Small intestine (tissue), 7 donors: ENCODE data around the gene ART1. TPM values are rescaled to one million over a fixed set of nuclear protein-coding genes. Genes with fewer than 3 reads are reported as not detected.

Experiments
- DNase-seq, 2 donors: peaks; one replicate each; pipeline versions ENCODE4 v3.0.0 to v3.0.0-alpha.2; 2013
- FAIRE-seq: peaks from 2 replicates; lab custom pipeline; 2012; peaks lifted over from hg19 to GRCh38; lab: Jason Lieb, UNC
- H3K27ac ChIP-seq, 3 donors: one replicate each; pipeline ENCODE4 v1.5.1; 2013; ENCODE audit warnings: low read length in 2 of 3, mild to moderate bottlenecking in 2 of 3, control low read depth in 1 of 3, inconsistent platforms in 1 of 3, low read depth in 1 of 3, moderate library complexity in 1 of 3
- H3K27me3 ChIP-seq, 3 donors: one replicate each; pipeline ENCODE4 v1.6.1; 2013; ENCODE audit warnings: low read length in 3 of 3, inconsistent platforms in 1 of 3; ENCODE audit not compliant: control insufficient read depth in 3 of 3, insufficient read depth in 3 of 3
- H3K36me3 ChIP-seq, 3 donors: one replicate each; pipeline ENCODE4 v1.6.1; 2013; ENCODE audit warnings: low read length in 3 of 3, inconsistent platforms in 1 of 3, low read depth in 1 of 3, mild to moderate bottlenecking in 1 of 3, moderate library complexity in 1 of 3; ENCODE audit not compliant: control insufficient read depth in 3 of 3, insufficient read depth in 2 of 3
- H3K4me1 ChIP-seq, 3 donors: one replicate each; pipeline ENCODE4 v1.6.1; 2013; ENCODE audit warnings: low read length in 2 of 3, inconsistent platforms in 1 of 3, low read depth in 1 of 3, mild to moderate bottlenecking in 1 of 3, moderate library complexity in 1 of 3; ENCODE audit not compliant: control insufficient read depth in 3 of 3, insufficient read depth in 2 of 3
- H3K4me3 ChIP-seq, 3 donors: one replicate each; pipeline ENCODE4 v1.5.1; 2013; ENCODE audit warnings: low read length in 3 of 3, control low read depth in 1 of 3, inconsistent platforms in 1 of 3, low read depth in 1 of 3, mild to moderate bottlenecking in 1 of 3, moderate library complexity in 1 of 3
- H3K9me3 ChIP-seq, 2 donors: one replicate each; pipeline ENCODE4 v1.6.1; 2013; ENCODE audit warnings: low read depth in 1 of 2, low read length in 1 of 2; ENCODE audit not compliant: control insufficient read depth in 2 of 2, insufficient read depth in 1 of 2
- WGBS, 3 donors: extraction: QIAGEN DNeasy Blood & Tissue Kit; methylation state at CpG; one replicate each; pipeline ENCODE4 v1.1.7; 2013; 5-methylcytosine and 5-hydroxymethylcytosine counted together
- polyA plus RNA-seq, 4 donors: library from polyadenylated mRNA; stranded (reverse) in 3 of 4; unstranded in 1 of 4; fragments of 200-250 nt in 3 of 4; fragments of 120-200 nt in 1 of 4; gene quantifications; one replicate each; pipeline versions ENCODE4 v1.2.1 to v1.2.3, GENCODE V29; 2013
- donor health status: healthy with polysubstance abuse.
- donor health status: control.
- donor health status: control.
- donor health status: Bipolar disorder and iron deficiency.
- donor health status: healthy.

The ART1 gene
- polyA plus RNA-seq, 4 donors, result 0.04 TPM; not detected in 3

DNA sequence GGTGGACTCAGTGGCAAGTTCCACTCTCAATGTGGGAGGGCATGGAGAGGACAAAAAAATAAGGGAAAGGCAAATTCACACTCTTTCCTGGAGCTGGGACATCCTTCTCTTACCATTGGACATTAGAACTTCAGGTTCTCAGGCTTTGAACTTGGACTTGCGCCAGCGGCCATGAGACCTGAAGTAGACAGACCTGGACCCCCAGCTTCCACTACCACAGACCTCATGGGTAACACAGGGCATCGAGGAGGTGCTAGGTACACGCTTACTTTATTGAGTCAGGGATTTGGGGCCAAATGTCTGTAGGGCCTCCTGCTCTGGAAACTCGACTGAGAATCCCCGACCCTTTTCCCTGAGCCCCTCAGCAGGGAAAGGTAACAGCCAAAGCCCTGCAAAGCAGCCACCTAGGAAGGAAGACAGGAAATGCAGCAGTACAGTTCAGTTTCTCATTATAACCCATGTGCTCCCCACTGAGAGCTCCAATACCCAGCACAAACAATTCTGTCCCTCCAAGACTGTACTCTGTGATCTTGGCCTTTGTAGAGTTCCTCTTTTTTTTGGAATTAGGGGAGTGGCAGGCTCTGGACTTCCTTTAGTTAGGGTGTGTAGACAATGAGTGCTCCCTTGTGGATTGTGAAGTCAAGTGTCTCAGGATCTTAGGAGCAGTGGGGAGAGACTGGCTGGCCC lies 20.6 kb downstream of the ART1 start:
- Histone ChIP-seq H3K4me3 (no peak overlapping the region), H3K27me3 (no peaks in the 10 kb centered on the region), H3K36me3 (peaks cover 16 to 58% (median 23%) of the 10 kb centered on the region in 3 donors), H3K9me3 (no peaks in the 10 kb centered on the region), H3K27ac (no peak overlapping the region), H3K4me1 (no peaks in the 10 kb centered on the region)
- 83 to 95% (median 94%) methylated on average over 6 of the region's 6 CpGs for WGBS, 3 donors
- DNase-seq, result no peak
- no peak for FAIRE-seq

DNA sequence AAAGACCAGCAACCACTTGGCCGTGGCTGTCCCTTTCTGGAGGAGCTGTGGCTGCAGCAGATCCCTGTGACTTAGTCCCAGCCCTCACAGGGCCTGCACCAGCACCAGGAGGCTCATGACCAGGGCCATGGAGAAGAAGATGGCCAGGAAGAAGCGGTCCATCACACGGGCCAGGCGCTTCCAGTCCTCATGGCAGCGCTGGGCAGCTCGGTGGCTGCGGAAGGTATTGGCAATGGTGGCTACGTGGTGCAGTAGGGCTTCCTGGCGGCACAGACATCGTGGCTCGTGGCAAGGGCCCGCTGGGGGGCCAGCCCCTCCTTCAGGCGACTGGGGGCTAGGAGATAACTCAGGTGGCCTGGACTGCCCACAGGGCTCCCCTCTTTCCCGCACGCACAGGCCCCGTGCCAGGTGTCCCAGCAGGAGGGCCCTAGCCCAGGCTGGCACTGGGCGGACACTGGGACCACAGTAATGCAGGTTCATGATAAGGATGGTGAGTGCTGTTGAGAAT lies 21.1 kb downstream of the ART1 start:
- DNase-seq (no peak), FAIRE-seq (no peak)
- Histone ChIP-seq H3K27ac (no peak overlapping the region), H3K36me3 (peaks cover 16 to 64% (median 24%) of the 10 kb centered on the region in 3 donors), H3K9me3 (no peaks in the 10 kb centered on the region), H3K27me3 (no peaks in the 10 kb centered on the region), H3K4me1 (no peaks in the 10 kb centered on the region), H3K4me3 (no peak overlapping the region)
- WGBS, 3 donors, result 95 to 97% (median 97%) methylated on average over 17 of the region's 17 CpGs

DNA sequence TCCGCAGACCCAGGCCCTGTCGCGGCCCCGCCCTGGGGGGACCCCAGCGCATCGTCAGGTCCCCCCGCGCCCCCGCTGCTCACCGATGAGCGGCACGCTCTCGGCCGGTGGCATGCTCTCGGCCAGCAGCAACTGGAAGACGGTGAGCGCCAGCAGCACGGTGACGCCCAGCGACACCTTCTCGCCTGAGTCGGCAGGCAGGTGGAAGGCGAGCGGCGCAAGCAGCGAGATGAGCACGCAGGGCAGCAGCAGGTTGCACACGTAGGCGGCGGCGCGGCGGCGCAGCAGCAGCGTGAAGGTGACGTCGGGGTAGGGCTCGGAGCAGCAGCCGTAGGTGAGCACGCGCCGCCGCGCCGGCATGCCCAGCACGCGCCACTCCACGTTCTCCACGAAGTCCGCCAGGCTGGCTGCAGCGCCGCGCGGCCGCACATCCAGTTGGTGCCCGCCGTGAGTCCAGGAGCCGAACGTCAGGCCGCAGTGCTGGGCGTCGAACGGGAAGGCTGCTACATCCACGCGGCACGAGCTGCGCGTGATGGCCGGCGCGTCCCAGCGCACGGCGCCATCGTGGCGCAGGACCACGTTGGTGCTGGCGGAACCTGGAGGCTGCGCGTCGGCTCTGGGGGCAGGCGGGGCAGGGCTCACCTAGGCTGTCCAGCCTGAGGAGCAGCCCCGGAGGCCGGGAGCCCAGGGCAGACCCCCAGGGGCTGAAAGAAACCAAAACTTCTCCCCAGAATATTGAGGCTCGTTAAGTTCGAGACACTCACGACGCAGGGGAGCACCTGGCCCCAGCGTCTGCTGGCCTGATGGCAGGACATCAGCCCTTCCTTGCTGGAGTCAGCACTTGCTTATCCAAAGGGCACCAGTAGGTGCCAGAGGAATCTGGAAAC lies 22.5 kb downstream of the ART1 start:
- no peak overlapping the region for H3K27ac ChIP-seq
- DNase-seq (no peak), FAIRE-seq (no peak)
- H3K4me1 ChIP-seq, result no peaks in the 10 kb centered on the region
- 97 to 98% (median 98%) methylated on average over 80 to 89 of the region's 89 CpGs for WGBS, 3 donors
- no peaks in the 10 kb centered on the region for H3K9me3 ChIP-seq
- no peaks in the 10 kb centered on the region for H3K27me3 ChIP-seq
- H3K36me3 ChIP-seq, result peaks cover 16 to 77% (median 26%) of the 10 kb centered on the region in 3 donors
- no peak overlapping the region for H3K4me3 ChIP-seq

DNA sequence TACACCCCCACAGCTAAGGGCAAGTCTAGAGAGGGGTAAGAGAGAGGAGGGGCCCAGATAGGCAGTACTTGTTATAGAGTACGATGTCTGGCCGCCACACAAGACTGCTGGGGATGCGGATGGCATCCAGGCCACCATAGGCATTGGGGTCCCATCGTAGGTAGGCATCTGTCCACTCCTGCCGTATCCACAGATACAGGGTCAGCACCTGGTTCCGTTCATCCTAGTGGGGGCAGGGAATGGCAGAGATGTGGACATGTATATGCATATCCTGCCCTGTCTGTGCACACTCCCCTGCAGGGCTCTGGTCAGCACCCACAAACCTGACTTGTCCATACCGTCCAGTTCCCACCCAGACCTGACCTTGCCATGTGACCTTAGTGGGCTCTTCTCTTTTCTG lies 24.2 kb downstream of the ART1 start:
- peaks cover 18 to 88% (median 35%) of the 10 kb centered on the region in 3 donors for H3K36me3 ChIP-seq
- no peaks in the 10 kb centered on the region for H3K4me1 ChIP-seq
- FAIRE-seq (no peak), DNase-seq (no peak)
- WGBS, 3 donors, result 94 to 97% (median 96%) methylated on average over 7 of the region's 7 CpGs
- no peak overlapping the region for H3K27ac ChIP-seq
- H3K9me3 ChIP-seq, result no peaks in the 10 kb centered on the region
- H3K4me3 ChIP-seq, result no peak overlapping the region
- no peaks in the 10 kb centered on the region for H3K27me3 ChIP-seq

DNA sequence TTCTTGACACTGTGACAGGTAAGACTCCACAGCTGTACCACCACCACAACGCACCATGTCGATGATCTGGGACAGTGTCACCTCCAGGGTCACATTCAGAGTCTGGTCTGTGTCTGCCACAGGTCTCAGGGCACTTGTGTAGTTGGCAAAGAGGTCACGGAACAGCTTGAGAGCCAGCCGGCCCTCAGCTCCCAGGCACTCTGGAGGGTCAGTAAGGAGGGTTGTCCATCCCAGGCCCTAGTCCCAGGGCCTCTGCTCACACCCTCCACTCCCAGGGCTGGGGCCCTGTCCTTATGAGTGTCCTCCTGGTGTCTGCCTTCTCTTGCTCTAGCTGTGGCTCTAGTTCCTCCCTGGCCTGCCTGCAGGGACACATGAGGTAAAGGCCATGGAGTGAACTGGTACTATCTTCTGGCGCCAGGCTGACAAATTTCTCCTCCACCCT lies 24.8 kb downstream of the ART1 start:
- Histone ChIP-seq H3K4me1 (no peaks in the 10 kb centered on the region), H3K27me3 (no peaks in the 10 kb centered on the region), H3K9me3 (no peaks in the 10 kb centered on the region), H3K27ac (no peak overlapping the region), H3K4me3 (no peak overlapping the region), H3K36me3 (peaks cover 20 to 82% (median 39%) of the 10 kb centered on the region in 3 donors)
- 95 to 100% (median 95%) methylated on average over 5 of the region's 5 CpGs for WGBS, 3 donors
- FAIRE-seq, result no peak
- no peak for DNase-seq

DNA sequence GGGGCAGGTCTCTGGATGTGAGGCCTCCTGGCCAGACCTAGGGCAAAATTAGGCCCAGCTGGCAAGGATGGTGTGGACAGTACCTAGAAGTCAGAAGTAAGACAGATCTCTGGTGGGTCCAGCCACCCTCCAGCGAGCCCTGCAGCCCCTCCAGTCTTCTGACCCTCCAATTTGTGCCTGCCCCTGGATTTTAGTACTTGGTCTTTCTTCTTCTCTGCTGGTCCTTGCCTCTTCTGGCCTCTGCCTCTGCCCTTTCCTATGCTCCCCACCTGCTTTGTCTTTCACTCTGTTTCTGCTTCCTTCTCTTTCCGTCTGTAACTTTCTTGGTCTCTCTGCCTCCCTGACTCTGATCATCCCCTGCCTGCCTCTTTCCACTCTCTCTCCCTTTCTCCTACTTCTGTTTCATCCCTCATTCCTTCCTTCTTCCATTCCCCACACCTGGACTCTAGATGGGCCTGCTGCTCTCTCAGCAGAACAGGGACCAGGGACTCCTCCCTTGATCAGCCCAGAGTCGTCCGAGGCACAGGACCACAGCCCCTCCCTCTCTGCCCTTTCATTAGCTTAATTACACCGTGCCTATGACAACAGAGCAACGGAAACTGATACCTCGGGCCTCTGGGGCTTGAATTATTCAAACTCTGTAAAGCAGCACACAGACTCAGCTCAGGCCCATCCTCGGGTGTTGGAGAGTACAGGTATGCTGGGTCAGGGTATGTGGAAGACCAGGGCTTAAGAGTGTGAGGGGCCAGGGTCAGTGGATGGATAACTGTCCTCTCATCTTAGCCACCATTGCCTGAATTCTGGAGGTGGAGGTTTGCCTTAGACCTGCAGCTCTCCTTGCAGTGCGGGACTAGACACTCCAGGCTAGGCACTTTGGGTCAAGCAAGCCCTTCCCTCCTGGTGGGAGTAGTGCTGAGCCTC lies 26.7 kb downstream of the ART1 start, which contains the start of gene CHRNA10:
Gene CHRNA10, minus strand, starts transcription at position 51 of the 921 bp plus-strand sequence. CDS start 72 bp downstream, outside the sequence.
- DNase-seq, result no peak
- Histone ChIP-seq H3K27me3 (no peaks in the 10 kb centered on the region), H3K36me3 (peaks cover 24 to 80% (median 40%) of the 10 kb centered on the region in 3 donors), H3K4me1 (no peaks in the 10 kb centered on the region), H3K4me3 (no peak within 1 kb of the TSS), H3K9me3 (no peaks in the 10 kb centered on the region), H3K27ac (no peak within 1 kb of the TSS)
- no peak for FAIRE-seq
- 72 to 81% (median 78%) methylated on average over 9 of the region's 9 CpGs for WGBS, 3 donors

DNA sequence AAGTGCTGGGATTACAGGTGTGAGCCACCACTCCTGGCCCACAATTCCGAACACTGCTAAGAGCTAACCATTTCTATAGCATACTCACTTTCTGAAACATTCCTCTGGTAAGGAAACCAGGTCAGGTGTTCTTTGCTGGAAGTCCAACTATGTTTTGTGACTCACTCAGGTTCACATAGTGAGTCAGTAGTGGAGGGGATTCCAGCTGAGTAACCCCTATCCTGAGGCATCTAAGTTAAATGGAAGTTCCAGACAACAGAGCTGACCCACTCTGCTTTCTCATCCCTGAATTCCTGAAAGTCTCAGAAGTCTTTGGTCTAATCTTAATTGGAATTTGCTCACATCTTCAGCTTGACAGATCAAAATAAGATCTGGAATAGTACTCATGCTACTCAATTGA lies 29.3 kb downstream of the ART1 start:
- Histone ChIP-seq H3K27ac (no peak overlapping the region), H3K36me3 (peaks cover 19 to 67% (median 39%) of the 10 kb centered on the region in 3 donors), H3K4me3 (no peak overlapping the region), H3K4me1 (no peaks in the 10 kb centered on the region), H3K9me3 (no peaks in the 10 kb centered on the region), H3K27me3 (no peaks in the 10 kb centered on the region)
- no peak for DNase-seq
- no peak for FAIRE-seq
- 98 to 100% (median 100%) methylated on average over 1 of the region's 1 CpG for WGBS, 3 donors
